Stimulated activated CD4-positive, alpha-beta T cell treated with anti-CD3 and anti-CD28 coated beads, Interleukin-12 subunit alpha, Interleukin-12 subunit beta, amount 100 ng/mL, for 24 hours (primary cell): ENCODE results near the gene COL19A1.
"Not testable (repeated sequence)": the region's sequence is repeated elsewhere in the genome, so short reads cannot be mapped to it uniquely, and the experiment has no call there.

Source experiments
- DNase-seq, 2 experiments: peaks; one replicate each; pipeline ENCODE4 v3.0.0-alpha.2; 2020; ENCODE audit warnings: low read depth in 2 of 2

The COL19A1 gene

GRCh38 chr6:69900869-69901268 is 34.5 kb downstream of the COL19A1 start:
- DNase-seq: no peak

- no peak for DNase-seq
These were observed 35.0 kb downstream of the COL19A1 start for GRCh38 chr6:69901361-69901760.

- no peak for DNase-seq
These were observed 41.7 kb downstream of the COL19A1 start for GRCh38 chr6:69907981-69908498.

GRCh38 chr6:69913361-69913760 is 47.0 kb downstream of the COL19A1 start:
- DNase-seq: no peak

GRCh38 chr6:69914015-69914485 is 47.7 kb downstream of the COL19A1 start:
- DNase-seq: no peak

GRCh38 chr6:69915346-69915745 is 49.0 kb downstream of the COL19A1 start:
- no peak for DNase-seq

- no peak for DNase-seq
These were observed 51.5 kb downstream of the COL19A1 start for GRCh38 chr6:69917834-69918233.

- DNase-seq: no peak
These were observed 52.6 kb downstream of the COL19A1 start for GRCh38 chr6:69918813-69919475.

- DNase-seq: not testable (repeated sequence)
These were observed 54.7 kb downstream of the COL19A1 start for GRCh38 chr6:69921066-69921465.

GRCh38 chr6:69921611-69922010 is 55.3 kb downstream of the COL19A1 start:
- DNase-seq: not testable (repeated sequence)

- DNase-seq: no peak
These were observed 60.4 kb downstream of the COL19A1 start for GRCh38 chr6:69926745-69927144.

- no peak for DNase-seq
These were observed 66.9 kb downstream of the COL19A1 start for GRCh38 chr6:69933239-69933638.

GRCh38 chr6:69935079-69935478 is 68.7 kb downstream of the COL19A1 start:
- no peak for DNase-seq

- DNase-seq: no peak
These were observed 70.5 kb downstream of the COL19A1 start for GRCh38 chr6:69936674-69937363.

- no peak for DNase-seq
These were observed 71.2 kb downstream of the COL19A1 start for GRCh38 chr6:69937402-69938136.

- no peak for DNase-seq
These were observed 76.1 kb downstream of the COL19A1 start for GRCh38 chr6:69942485-69942884.

- DNase-seq: no peak
These were observed 78.8 kb downstream of the COL19A1 start for GRCh38 chr6:69945192-69945591.

GRCh38 chr6:69948479-69949114 is 82.2 kb downstream of the COL19A1 start:
- DNase-seq: no peak

GRCh38 chr6:69953491-69953890 is 87.1 kb downstream of the COL19A1 start:
- DNase-seq: no peak

GRCh38 chr6:69954733-69955132 is 88.4 kb downstream of the COL19A1 start:
- DNase-seq: no peak

GRCh38 chr6:69957985-69958559 is 91.7 kb downstream of the COL19A1 start:
- DNase-seq: no peak

GRCh38 chr6:69958978-69959377 is 92.6 kb downstream of the COL19A1 start:
- no peak for DNase-seq
